HG03108 (cell line): ENCODE measurements around the gene TREM1.
A peak's percentile ranks its signal among the peaks of the same experiment; 100 is the strongest.
"Not testable (repeated sequence)": the region's sequence is repeated elsewhere in the genome, so short reads cannot be mapped to it uniquely, and the experiment has no call there.

Experiments used
- ATAC-seq: cut with Tn5 transposase; IDR thresholded peaks from one replicate; pipeline ENCODE4 v1.9.1; 2021; ENCODE audit warnings: moderate library complexity; ENCODE audit not compliant: unreplicated experiment

TREM1 gene

DNA sequence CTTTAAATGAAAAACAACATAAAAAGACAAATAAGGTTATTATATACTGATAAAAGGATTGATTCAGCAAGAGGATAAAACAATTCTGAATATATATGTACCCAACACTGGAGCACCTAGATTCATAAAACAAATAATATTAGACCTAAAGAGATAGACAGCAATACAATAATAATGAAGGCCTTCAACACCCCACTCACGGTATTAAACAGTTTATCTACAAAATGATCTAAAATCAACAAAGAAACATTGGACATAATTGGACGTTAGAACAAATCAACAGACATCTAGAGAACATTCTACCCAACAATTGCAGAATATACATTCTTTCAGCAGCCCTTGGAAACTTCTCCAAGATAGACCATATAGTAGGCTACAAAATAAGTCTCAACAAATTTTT is 24.1 kb downstream of the TREM1 start:
- no peak for ATAC-seq

DNA sequence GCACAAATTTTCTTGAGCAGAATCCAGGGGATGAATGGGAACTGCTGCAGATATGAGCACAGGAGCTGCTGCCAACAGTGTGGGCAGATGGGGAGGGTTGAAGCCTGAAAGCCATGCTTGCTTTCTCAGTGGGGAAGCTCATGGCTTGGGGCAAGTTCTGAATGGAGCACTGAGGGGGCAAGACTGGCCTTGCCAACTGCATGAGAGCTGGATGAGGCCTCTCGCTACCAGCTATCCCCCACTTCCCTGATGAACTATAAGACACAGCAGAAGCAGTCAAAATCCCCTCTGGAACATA is 28.3 kb downstream of the TREM1 start:
- no peak for ATAC-seq

GRCh38 chr6:41257369-41258195 is 28.9 kb downstream of the TREM1 start:
- ATAC-seq, result no peak

GRCh38 chr6:41256383-41256782 is 30.1 kb downstream of the TREM1 start:
- peak; percentile 73 for ATAC-seq

GRCh38 chr6:41255638-41256246 is 30.7 kb downstream of the TREM1 start:
- no peak for ATAC-seq

GRCh38 chr6:41255110-41255509 is 31.4 kb downstream of the TREM1 start:
- no peak for ATAC-seq

GRCh38 chr6:41252401-41253169 is 33.9 kb downstream of the TREM1 start:
- ATAC-seq, result no peak

- ATAC-seq, result no peak
These were observed 38.4 kb downstream of the TREM1 start for GRCh38 chr6:41247882-41248705.

- no peak for ATAC-seq
These were observed 39.1 kb downstream of the TREM1 start for GRCh38 chr6:41247288-41247865.

- not testable (repeated sequence) for ATAC-seq
These were observed 40.0 kb downstream of the TREM1 start for GRCh38 chr6:41246529-41246928.

GRCh38 chr6:41239467-41240159 is 46.9 kb downstream of the TREM1 start:
- ATAC-seq, result no peak

- ATAC-seq, result no peak
These were observed 49.4 kb downstream of the TREM1 start for GRCh38 chr6:41237128-41237527.

- ATAC-seq, result no peak
These were observed 50.2 kb downstream of the TREM1 start for GRCh38 chr6:41236276-41236675.

DNA sequence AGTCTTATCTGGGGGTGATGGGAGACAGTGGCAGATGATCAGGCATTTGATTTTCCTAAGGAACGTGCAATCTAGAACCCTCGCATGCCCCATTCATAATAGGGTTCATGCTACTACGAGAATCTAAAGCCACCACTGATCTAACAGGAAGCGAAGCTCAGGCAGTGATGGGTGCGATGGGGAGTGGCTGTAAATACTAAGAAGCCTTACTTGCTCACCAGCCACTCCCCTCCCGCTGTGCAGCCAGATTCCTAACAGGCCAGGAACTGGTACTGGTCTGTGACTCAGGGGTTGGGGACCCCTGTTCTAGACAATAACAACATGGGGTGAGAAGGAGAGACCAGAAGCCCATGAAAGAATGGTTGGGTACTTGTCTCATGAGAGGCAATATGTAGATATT is 53.8 kb downstream of the TREM1 start:
- no peak for ATAC-seq

GRCh38 chr6:41231246-41231645 is 55.2 kb downstream of the TREM1 start:
- ATAC-seq, result no peak

- ATAC-seq, result no peak
These were observed 56.8 kb downstream of the TREM1 start for GRCh38 chr6:41229721-41230120.

DNA sequence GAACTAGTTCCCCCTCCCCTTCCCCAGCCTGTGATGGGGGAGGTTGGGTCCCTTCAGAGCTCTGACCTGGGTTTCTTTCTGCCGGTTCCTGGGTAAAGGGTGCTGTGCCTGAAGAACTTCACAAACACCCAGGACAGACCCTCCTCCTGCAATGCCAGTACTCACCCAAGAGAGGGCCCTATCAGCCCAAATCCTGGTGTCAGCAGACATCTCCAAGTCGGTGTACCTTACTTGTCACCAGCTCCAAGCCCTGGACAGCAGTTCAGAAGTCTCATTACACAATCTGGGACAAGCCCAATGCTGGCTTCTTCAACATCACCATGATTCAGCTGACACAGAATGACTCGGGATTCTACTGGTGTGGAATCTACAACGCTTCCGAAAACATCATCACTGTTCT is 57.9 kb downstream of the TREM1 start:
- ATAC-seq, result no peak

DNA sequence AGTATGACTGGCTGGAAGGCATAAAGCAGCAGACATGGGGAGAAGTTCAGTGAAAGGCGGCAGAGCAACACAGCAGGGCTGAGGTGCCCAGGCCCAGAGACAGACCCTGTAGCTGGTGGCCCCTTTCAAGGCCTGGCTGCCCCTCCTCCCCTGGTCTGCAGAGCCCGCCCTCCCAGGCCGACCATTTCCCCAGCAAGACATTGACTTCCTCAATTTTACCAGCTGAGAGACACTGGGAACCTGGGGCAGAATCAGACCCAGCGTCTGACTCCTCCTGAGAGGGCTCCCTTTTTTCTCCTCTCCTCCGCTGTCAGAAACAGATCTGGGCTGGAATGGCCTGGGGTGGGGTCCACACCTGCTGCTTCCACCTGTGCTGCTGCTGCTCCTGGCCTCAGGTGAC is 58.4 kb downstream of the TREM1 start, which contains the start of gene TREML4:
TSS of gene TREML4 (plus strand) at position 254 of the 400 bp plus-strand sequence. CDS start at position 333, 79 bp downstream.
- ATAC-seq, result no peak

DNA sequence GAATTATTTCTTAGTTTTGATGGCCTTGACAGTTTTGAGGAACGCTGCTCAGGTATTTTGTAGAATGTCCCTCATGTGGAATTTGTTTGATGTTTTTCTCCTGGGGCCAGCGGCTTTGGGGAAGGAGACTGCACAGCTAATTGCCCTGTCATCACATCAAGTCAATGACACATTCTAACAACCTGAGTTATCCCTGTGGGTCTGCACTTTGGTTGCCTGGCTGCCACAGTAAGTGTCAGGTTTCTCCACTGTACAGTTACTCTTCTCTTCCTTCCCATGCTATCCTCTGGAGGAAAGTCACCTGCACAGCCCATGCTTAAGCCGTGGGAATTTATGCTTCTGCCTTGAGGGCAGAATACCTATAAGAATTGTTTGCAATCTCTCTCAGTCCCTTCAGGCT is 59.7 kb downstream of the TREM1 start:
- no peak for ATAC-seq

- no peak for ATAC-seq
These were observed 61.7 kb downstream of the TREM1 start for GRCh38 chr6:41224800-41225199.
